Stimulated activated CD4-positive, alpha-beta T cell treated with anti-CD3 and anti-CD28 coated beads, Interleukin-12 subunit alpha, Interleukin-12 subunit beta, amount 100 ng/mL, for 24 hours (primary cell): ENCODE data around the gene TRIP12.
"Not testable (repeated sequence)": the region's sequence is repeated elsewhere in the genome, so short reads cannot be mapped to it uniquely, and the experiment has no call there.

ENCODE experiments used
- DNase-seq, 2 experiments: peaks; one replicate each; pipeline ENCODE4 v3.0.0-alpha.2; 2020; ENCODE audit warnings: low read depth in 2 of 2

The TRIP12 gene

GRCh38 chr2:229768235-229768634 is 153.6 kb downstream of the TRIP12 start:
- no peak for DNase-seq

- DNase-seq = no peak
Observed at GRCh38 chr2:229765721-229766120, 156.1 kb downstream of the TRIP12 start.

- no peak for DNase-seq
Observed at GRCh38 chr2:229761663-229762062, 160.1 kb downstream of the TRIP12 start.

- not testable (repeated sequence) for DNase-seq
Observed at GRCh38 chr2:229757462-229757861, 164.3 kb downstream of the TRIP12 start.

GRCh38 chr2:229752970-229753729 is 168.7 kb downstream of the TRIP12 start:
- no peak for DNase-seq

GRCh38 chr2:229749779-229750178 is 172.0 kb downstream of the TRIP12 start:
- no peak for DNase-seq

GRCh38 chr2:229748950-229749349 is 172.9 kb downstream of the TRIP12 start:
- DNase-seq = no peak

- DNase-seq = not testable (repeated sequence)
Observed at GRCh38 chr2:229742691-229743090, 179.1 kb downstream of the TRIP12 start.

GRCh38 chr2:229740279-229740678 is 181.5 kb downstream of the TRIP12 start:
- no peak for DNase-seq

- no peak for DNase-seq
Observed at GRCh38 chr2:229738024-229738625, 183.7 kb downstream of the TRIP12 start.

- no peak for DNase-seq
Observed at GRCh38 chr2:229734410-229734809, 187.4 kb downstream of the TRIP12 start.

- no peak for DNase-seq
Observed at GRCh38 chr2:229733611-229734245, 188.1 kb downstream of the TRIP12 start.

- DNase-seq = no peak
Observed at GRCh38 chr2:229732897-229733296, 188.9 kb downstream of the TRIP12 start.

- no peak for DNase-seq
Observed at GRCh38 chr2:229731916-229732315, 189.9 kb downstream of the TRIP12 start.

- DNase-seq = no peak
Observed at GRCh38 chr2:229731363-229731762, 190.4 kb downstream of the TRIP12 start.

GRCh38 chr2:229728370-229728769 is 193.4 kb downstream of the TRIP12 start:
- DNase-seq = no peak

GRCh38 chr2:229726643-229727042 is 195.2 kb downstream of the TRIP12 start:
- DNase-seq = no peak

GRCh38 chr2:229725716-229726574 is 195.9 kb downstream of the TRIP12 start:
- no peak for DNase-seq

GRCh38 chr2:229723192-229723591 is 198.6 kb downstream of the TRIP12 start:
- not testable (repeated sequence) for DNase-seq

- DNase-seq = no peak
Observed at GRCh38 chr2:229719926-229720647, 201.7 kb downstream of the TRIP12 start.

- DNase-seq = no peak
Observed at GRCh38 chr2:229718057-229718456, 203.8 kb downstream of the TRIP12 start.
